ENCODE measurements around the gene KMT2C. TPM values are rescaled to one million over a fixed set of nuclear protein-coding genes. Genes with fewer than 3 reads are reported as not detected.
A peak's percentile ranks its signal among the peaks of the same experiment; 100 is the strongest.

Gene KMT2C
- total and polyA plus RNA-seq, 8 donors, result 10.1 to 64.1 (median 53.3) TPM

DNA sequence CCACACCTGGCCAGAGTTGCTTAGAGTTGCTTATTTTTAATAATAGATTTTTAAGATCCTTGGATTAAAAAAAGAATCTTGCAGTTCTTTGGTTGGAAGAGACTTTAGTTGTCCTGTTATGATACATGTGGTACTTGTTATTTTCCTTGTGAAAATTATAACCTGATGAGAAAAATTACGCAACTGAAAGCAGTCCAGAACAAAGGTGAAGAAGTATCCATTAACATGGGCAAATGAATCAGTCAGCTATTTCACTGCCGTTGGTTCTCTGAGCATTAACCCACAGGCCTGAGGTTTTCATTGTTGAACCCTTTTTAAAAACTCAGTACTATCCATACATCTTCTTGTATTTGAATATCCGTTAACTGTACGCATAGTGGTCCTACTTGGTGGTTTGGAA is 342.1 kb downstream of the KMT2C start:
- DNase-seq (no peak), FAIRE-seq (no peak), ATAC-seq (no peak)
- TF ChIP-seq, protein P1, sequence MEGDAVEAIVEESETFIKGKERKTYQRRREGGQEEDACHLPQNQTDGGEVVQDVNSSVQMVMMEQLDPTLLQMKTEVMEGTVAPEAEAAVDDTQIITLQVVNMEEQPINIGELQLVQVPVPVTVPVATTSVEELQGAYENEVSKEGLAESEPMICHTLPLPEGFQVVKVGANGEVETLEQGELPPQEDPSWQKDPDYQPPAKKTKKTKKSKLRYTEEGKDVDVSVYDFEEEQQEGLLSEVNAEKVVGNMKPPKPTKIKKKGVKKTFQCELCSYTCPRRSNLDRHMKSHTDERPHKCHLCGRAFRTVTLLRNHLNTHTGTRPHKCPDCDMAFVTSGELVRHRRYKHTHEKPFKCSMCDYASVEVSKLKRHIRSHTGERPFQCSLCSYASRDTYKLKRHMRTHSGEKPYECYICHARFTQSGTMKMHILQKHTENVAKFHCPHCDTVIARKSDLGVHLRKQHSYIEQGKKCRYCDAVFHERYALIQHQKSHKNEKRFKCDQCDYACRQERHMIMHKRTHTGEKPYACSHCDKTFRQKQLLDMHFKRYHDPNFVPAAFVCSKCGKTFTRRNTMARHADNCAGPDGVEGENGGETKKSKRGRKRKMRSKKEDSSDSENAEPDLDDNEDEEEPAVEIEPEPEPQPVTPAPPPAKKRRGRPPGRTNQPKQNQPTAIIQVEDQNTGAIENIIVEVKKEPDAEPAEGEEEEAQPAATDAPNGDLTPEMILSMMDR (IDR thresholded peaks at IDR 0.05), result no peak
- WGBS, 2 donors, result 84 to 90% methylated on average over 4 of the region's 4 CpGs
- peaks cover 0 to 9% (median 4%) of the 10 kb centered on the region in 3 donors for H3K4me1 ChIP-seq
- H3K9me3 ChIP-seq, result no peaks in the 10 kb centered on the region
- H3K27me3 ChIP-seq, result no peaks in the 10 kb centered on the region
- intact Hi-C loops (cut with DNase I), result no loop called here
- peaks cover 0 to 4% (median 0%) of the 10 kb centered on the region in 3 donors for H3K36me3 ChIP-seq
- H3K4me3 ChIP-seq, result no peak overlapping the region
- H3K27ac ChIP-seq, result no peak overlapping the region

DNA sequence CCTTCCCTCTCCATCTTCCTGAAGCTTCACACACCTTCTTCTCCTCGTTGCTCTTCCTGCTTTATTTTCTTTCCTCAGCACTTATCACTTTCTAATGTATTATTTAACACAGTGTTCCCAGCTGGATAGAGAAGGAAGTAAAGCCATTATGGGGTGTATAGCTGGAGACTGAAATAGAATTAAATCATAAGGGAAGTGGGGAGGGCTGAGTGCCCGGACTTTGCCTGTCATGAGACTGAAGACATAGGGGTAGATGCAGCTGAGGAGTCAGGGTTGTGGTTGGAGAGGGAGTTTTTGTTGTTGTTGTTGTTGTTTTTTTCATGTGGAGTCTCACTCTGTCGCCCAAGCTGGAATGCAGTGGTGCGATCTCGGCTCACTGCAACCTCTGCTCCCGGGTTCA is 345.1 kb downstream of the KMT2C start:
- ATAC-seq, result peak in 2 of 4 donors; percentile 39 to 46
- H3K27ac ChIP-seq, result no peak overlapping the region
- TF ChIP-seq, protein P1 (IDR thresholded peaks at IDR 0.05), result no peak
- no peak overlapping the region for H3K4me3 ChIP-seq
- WGBS, 2 donors, result 91 to 93% methylated on average over 6 of the region's 6 CpGs
- no peak for FAIRE-seq
- intact Hi-C loops (cut with DNase I), result no loop called here
- H3K27me3 ChIP-seq, result no peaks in the 10 kb centered on the region
- H3K4me1 ChIP-seq, result peaks cover 0 to 10% (median 4%) of the 10 kb centered on the region in 3 donors
- no peak for DNase-seq
- H3K36me3 ChIP-seq, result no peaks in the 10 kb centered on the region
- no peaks in the 10 kb centered on the region for H3K9me3 ChIP-seq

DNA sequence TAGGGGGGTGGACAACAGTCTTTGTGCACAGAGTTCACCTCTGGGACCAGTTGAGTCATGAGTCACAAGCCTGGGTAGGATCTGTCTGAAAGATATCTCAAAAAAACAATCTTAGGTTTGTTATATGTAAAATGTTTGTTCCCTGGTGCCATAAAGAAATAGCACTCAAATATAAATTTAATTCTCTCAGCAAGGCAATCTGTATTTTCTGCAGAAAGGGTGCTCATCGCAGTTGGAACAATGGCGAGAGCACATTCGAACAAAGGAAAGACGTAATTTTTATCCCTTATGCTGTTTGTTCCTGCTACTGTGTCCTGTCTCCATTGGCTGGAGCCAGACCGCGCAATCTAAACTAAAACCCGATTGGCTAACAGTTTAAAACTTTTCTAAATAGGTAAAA is 346.6 kb downstream of the KMT2C start:
- DNase-seq (no peak), FAIRE-seq (no peak), ATAC-seq (no peak)
- no peaks in the 10 kb centered on the region for H3K36me3 ChIP-seq
- H3K4me3 ChIP-seq, result no peak overlapping the region
- 97 to 98% methylated on average over 7 of the region's 7 CpGs for WGBS, 2 donors
- no peak overlapping the region for H3K27ac ChIP-seq
- TF ChIP-seq, protein P1 (IDR thresholded peaks at IDR 0.05), result no peak
- no peaks in the 10 kb centered on the region for H3K9me3 ChIP-seq
- H3K27me3 ChIP-seq, result no peaks in the 10 kb centered on the region
- intact Hi-C loops (cut with DNase I), result no loop called here
- H3K4me1 ChIP-seq, result peaks cover 0 to 4% (median 0%) of the 10 kb centered on the region in 3 donors

DNA sequence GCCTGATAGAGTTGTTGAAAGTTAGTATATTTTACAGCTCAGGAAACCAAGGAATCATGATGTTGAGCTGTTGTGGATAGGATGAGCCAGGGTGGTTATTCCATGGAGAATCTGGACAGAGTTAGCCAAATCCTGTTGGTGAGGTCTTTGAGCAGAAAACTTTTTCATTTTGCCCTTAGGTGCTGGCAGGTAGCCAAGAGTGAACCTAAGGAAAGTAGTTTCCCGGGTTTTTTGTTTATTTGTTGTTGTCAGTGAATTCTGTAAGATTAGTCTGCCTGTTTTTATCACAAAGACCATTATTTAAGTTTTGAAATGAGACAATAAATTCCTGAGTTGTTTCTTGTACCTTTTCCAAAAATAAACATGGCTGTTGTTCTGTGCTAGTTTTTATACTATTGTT is 349.3 kb downstream of the KMT2C start:
- no peak for FAIRE-seq
- no peaks in the 10 kb centered on the region for H3K36me3 ChIP-seq
- DNase-seq, result no peak
- no peak overlapping the region for H3K27ac ChIP-seq
- no peaks in the 10 kb centered on the region for H3K27me3 ChIP-seq
- intact Hi-C loops (cut with DNase I), result no loop called here
- TF ChIP-seq, protein P1 (IDR thresholded peaks at IDR 0.05), result no peak
- H3K4me1 ChIP-seq, result peaks cover 6 to 20% (median 16%) of the 10 kb centered on the region in 3 donors
- 3 to 5% methylated on average over 1 of the region's 1 CpG for WGBS, 2 donors
- no peaks in the 10 kb centered on the region for H3K9me3 ChIP-seq
- no peak overlapping the region for H3K4me3 ChIP-seq
- no peak for ATAC-seq

DNA sequence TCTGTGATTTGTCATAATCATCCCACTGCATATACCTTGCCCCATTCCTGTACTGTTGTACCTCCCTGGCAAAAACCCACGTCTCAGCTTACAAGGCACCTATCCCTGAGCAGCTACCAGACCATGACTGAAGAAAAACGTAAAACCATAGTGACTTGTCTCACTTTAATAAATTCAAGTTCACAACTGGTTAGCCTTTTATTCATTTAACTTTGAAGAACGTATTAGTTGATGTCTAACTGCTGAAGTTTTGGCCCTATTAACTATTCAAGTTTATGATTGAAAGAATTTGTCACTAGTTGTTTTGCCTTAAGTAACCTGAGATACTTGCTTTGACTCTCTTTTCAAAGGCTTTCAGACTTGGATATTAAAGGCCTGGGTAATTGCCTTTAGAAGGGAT is 350.7 kb downstream of the KMT2C start:
- intact Hi-C loops (cut with DNase I), result no loop called here
- H3K27ac ChIP-seq, result no peak overlapping the region
- WGBS, 2 donors, result 31 to 40% methylated on average over 3 of the region's 3 CpGs
- no peaks in the 10 kb centered on the region for H3K27me3 ChIP-seq
- no peak for ATAC-seq
- TF ChIP-seq, protein P1 (IDR thresholded peaks at IDR 0.05), result no peak
- FAIRE-seq, result no peak
- H3K4me1 ChIP-seq, result peaks cover 6 to 33% (median 20%) of the 10 kb centered on the region in 3 donors
- no peaks in the 10 kb centered on the region for H3K36me3 ChIP-seq
- no peaks in the 10 kb centered on the region for H3K9me3 ChIP-seq
- no peak overlapping the region for H3K4me3 ChIP-seq
- DNase-seq, result no peak

Other genes starting within 250 kb of the KMT2C start
- under 1 TPM; 0.05 to 0.37 (median 0.22) TPM for gene XRCC2, start 240.1 kb upstream of the KMT2C start, total RNA-seq
- gene XRCC2, start 240.1 kb upstream of the KMT2C start, polyA plus RNA-seq, result under 1 TPM; 0.08 to 0.19 TPM

All from pancreas (tissue), 10 donors.